ENCODE data around the gene COPG1. TPM values are rescaled to one million over a fixed set of nuclear protein-coding genes. Genes with fewer than 3 reads are reported as not detected.

COPG1 gene
- total RNA-seq, 4 donors from 2014 or later: 64.6 to 95.8 (median 74.0) TPM

DNA sequence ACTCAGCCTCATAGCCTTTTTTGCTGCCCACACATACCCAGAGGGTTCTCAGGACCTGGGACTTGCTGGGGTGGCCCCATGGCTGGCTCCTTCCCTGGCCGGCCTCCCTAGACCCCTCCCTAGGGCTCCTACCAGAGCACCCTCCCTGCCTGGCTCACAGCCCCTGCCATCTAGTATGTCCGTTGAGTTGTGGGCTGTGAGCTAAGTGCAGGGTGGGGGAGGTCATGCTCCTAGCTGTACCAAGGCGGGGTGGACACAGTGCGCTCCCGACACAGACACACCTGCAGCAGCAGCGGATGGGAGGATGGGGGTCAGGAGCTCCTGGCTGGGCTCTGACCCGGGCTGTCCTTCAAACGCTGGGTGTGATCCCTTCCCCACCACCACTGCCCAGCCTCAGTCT is 70.9 kb downstream of the COPG1 start:
- TF ChIP-seq POLR2A (IDR thresholded peaks at IDR 0.05) (no peak), EP300 (IDR thresholded peaks at IDR 0.05) (no peak), POLR2AphosphoS5 (IDR thresholded peaks at IDR 0.05) (no peak)
- TF ChIP-seq, protein P1, sequence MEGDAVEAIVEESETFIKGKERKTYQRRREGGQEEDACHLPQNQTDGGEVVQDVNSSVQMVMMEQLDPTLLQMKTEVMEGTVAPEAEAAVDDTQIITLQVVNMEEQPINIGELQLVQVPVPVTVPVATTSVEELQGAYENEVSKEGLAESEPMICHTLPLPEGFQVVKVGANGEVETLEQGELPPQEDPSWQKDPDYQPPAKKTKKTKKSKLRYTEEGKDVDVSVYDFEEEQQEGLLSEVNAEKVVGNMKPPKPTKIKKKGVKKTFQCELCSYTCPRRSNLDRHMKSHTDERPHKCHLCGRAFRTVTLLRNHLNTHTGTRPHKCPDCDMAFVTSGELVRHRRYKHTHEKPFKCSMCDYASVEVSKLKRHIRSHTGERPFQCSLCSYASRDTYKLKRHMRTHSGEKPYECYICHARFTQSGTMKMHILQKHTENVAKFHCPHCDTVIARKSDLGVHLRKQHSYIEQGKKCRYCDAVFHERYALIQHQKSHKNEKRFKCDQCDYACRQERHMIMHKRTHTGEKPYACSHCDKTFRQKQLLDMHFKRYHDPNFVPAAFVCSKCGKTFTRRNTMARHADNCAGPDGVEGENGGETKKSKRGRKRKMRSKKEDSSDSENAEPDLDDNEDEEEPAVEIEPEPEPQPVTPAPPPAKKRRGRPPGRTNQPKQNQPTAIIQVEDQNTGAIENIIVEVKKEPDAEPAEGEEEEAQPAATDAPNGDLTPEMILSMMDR (IDR thresholded peaks at IDR 0.05): no peak
- Histone ChIP-seq H3K36me3 (peaks cover 0 to 61% of the 10 kb centered on the region in 2 donors), H3K27me3 (no peaks in the 10 kb centered on the region), H3K4me1 (peaks cover 0 to 18% (median 12%) of the 10 kb centered on the region in 3 donors), H3K4me3 (no peak overlapping the region), H3K9me3 (no peaks in the 10 kb centered on the region), H3K27ac (no peak overlapping the region)
- no peak for ATAC-seq
- no CpG with 5 or more reads among the region's 8 CpGs for WGBS, 2 donors (ENCODE audit: low coverage in 1 of 2)

DNA sequence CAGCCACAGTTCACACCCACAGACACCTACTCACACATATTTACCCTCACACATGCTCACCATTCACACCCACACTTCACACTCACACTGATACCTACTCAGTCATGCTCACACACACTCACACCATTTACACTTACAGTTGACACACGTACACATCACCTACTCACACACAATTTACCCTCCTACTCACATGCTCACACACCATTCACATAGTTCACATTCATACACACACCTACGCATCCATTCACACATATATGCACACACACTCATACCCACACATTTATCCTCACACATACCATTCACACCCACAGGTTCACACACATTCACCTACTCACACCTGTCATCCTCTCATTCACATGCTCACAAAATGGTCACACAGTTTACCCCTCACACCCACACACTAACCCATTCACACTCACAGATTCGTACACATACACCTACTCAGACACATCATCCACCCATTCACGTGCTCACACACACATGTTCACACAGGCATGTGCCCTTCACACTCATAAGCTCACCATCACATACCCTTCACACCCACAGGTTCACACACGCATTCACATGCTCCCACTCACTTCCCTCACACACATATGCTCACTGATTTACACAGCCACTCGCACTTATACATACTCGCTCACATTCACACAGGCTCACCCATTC is 71.5 kb downstream of the COPG1 start:
- H3K36me3 ChIP-seq: peaks cover 0 to 61% of the 10 kb centered on the region in 2 donors
- ATAC-seq: no peak
- TF ChIP-seq POLR2AphosphoS5 (IDR thresholded peaks at IDR 0.05) (no peak), POLR2A (IDR thresholded peaks at IDR 0.05) (no peak), EP300 (IDR thresholded peaks at IDR 0.05) (no peak)
- TF ChIP-seq, protein P1 (IDR thresholded peaks at IDR 0.05): no peak
- 91 to 93% methylated on average over 7 of the region's 7 CpGs for WGBS, 2 donors (ENCODE audit: low coverage in 1 of 2)
- H3K27ac ChIP-seq: no peak overlapping the region
- H3K4me3 ChIP-seq: no peak overlapping the region
- peaks cover 0 to 18% (median 12%) of the 10 kb centered on the region in 3 donors for H3K4me1 ChIP-seq
- no peaks in the 10 kb centered on the region for H3K9me3 ChIP-seq
- no peaks in the 10 kb centered on the region for H3K27me3 ChIP-seq

DNA sequence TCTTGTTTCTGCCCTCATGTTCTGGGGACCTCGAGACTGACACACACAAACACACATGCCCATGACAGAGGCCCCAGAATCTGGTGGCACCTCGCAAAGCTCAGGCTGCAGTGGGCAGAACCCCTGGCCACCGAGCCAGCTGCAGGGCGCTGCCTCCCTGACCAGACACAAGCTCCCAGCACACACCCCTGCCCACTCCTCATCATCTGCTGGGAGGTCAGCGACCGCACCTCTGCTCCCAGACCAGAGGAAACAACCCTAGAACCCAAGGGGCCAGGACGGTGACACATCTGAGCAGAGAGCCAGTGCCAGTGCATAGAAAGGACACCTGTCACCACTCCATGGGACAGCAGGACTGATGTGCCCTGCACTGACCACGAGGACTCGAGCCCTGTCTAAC is 72.5 kb downstream of the COPG1 start:
- no peak for TF ChIP-seq EP300 (IDR thresholded peaks at IDR 0.05)
- no peak for TF ChIP-seq POLR2AphosphoS5 (IDR thresholded peaks at IDR 0.05)
- no peak for TF ChIP-seq POLR2A (IDR thresholded peaks at IDR 0.05)
- TF ChIP-seq, protein P1 (IDR thresholded peaks at IDR 0.05): no peak
- Histone ChIP-seq H3K4me3 (no peak overlapping the region), H3K27me3 (no peaks in the 10 kb centered on the region), H3K36me3 (peaks cover 0 to 61% of the 10 kb centered on the region in 2 donors), H3K27ac (no peak overlapping the region), H3K9me3 (no peaks in the 10 kb centered on the region), H3K4me1 (peaks cover 0 to 13% (median 10%) of the 10 kb centered on the region in 3 donors)
- no peak for ATAC-seq
- WGBS, 2 donors (ENCODE audit: low coverage in 1 of 2): 100% methylated on average over 1 of the region's 9 CpGs; no CpG with 5 or more reads in 1 of the 2 donors

DNA sequence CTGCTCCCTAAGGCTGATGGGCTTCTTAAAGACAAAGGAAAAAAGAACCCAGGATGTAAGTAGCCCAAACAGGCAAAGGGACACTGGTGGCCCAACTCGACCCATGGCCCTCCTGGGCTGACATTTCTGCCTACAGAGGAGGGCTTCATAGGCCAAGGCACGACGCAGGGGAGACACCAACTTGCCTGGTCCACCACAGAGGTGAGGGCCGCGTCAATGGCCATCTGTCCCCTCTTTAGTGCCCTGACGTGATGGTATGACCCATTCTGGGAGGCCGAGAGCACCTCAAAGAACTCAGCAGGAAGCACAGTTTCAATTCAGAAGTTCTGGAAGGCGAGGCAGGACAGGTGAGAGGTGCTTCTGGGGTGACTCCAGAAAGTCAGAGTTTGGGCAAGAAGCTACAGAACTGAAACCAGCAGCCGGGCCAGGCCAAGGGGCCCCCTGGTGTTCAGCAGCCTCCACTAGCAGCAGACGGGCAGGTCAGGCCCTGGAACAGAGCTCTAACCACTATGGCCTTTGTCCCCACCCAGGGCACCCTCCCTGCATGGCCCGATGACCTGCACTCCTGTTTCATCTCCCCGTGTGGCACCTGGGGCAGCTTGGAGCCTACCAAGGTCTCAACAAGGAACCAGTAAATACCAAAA is 74.4 kb downstream of the COPG1 start:
- no peak for TF ChIP-seq POLR2A (IDR thresholded peaks at IDR 0.05)
- TF ChIP-seq, protein P1 (IDR thresholded peaks at IDR 0.05): peak in 1 of 4 experiments; percentile 8
- Histone ChIP-seq H3K27ac (no peak overlapping the region), H3K36me3 (peaks cover 0 to 61% of the 10 kb centered on the region in 2 donors), H3K4me1 (no peaks in the 10 kb centered on the region), H3K27me3 (no peaks in the 10 kb centered on the region), H3K9me3 (no peaks in the 10 kb centered on the region), H3K4me3 (no peak overlapping the region)
- 90% methylated on average over 6 of the region's 12 CpGs; no CpG with 5 or more reads in 1 of the 2 donors for WGBS, 2 donors (ENCODE audit: low coverage in 1 of 2)
- no peak for ATAC-seq

DNA sequence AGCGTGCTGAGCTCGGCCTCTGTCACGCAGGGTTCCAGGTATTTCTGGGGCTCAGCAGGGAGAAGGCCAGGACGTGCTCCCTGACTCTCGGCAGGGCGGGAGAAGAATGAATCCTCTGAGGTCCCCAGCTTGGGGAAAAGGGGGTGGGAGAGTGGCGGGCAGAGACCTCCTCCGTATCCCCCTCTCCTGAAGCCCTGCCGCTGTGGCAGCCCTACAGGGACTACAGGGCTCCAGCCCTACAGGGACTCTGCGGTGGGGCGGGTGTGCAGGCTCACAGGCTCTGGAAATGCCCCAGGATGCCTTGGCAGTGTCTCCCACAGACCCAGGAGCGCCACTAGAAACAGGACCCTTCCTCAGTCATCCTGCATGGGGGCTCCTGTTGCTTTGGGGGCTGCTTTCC is 75.4 kb downstream of the COPG1 start:
- ATAC-seq: no peak
- Histone ChIP-seq H3K4me3 (no peak overlapping the region), H3K27ac (no peak overlapping the region), H3K27me3 (no peaks in the 10 kb centered on the region), H3K4me1 (no peaks in the 10 kb centered on the region), H3K9me3 (no peaks in the 10 kb centered on the region), H3K36me3 (peaks cover 0 to 50% of the 10 kb centered on the region in 2 donors)
- WGBS, 2 donors (ENCODE audit: low coverage in 1 of 2): 100% methylated on average over 3 of the region's 12 CpGs; no CpG with 5 or more reads in 1 of the 2 donors
- TF ChIP-seq POLR2AphosphoS5 (IDR thresholded peaks at IDR 0.05): no peak
- TF ChIP-seq, protein P1 (IDR thresholded peaks at IDR 0.05): no peak
- no peak for TF ChIP-seq POLR2A (IDR thresholded peaks at IDR 0.05)
- TF ChIP-seq EP300 (IDR thresholded peaks at IDR 0.05): no peak
